HUES64 (cell line): ENCODE data around the gene GNG12.

ENCODE experiments used
- H3K27ac ChIP-seq: 2 replicates; pipeline ENCODE4 v1.7.0; 2013; ENCODE audit warnings: low read depth, low read length, inconsistent platforms
- H3K27me3 ChIP-seq: 2 replicates; pipeline ENCODE4 v1.6.1; 2013; ENCODE audit warnings: mild to moderate bottlenecking, low read length; ENCODE audit not compliant: insufficient read depth
- H3K36me3 ChIP-seq: 2 replicates; pipeline ENCODE4 v1.6.1; 2013; ENCODE audit warnings: mild to moderate bottlenecking, low read length; ENCODE audit not compliant: insufficient read depth
- H3K4me1 ChIP-seq: 2 replicates; pipeline ENCODE4 v1.6.1; 2013; ENCODE audit warnings: mild to moderate bottlenecking, low read length, moderate library complexity; ENCODE audit not compliant: insufficient read depth
- H3K4me3 ChIP-seq: 2 replicates; pipeline ENCODE4 v1.5.1; 2013; ENCODE audit warnings: mild to moderate bottlenecking, low read length, moderate library complexity
- H3K9ac ChIP-seq: 2 replicates; pipeline ENCODE4 v1.6.1; 2013; ENCODE audit warnings: mild to moderate bottlenecking, low read depth, low read length
- H3K9me3 ChIP-seq: 2 replicates; pipeline ENCODE4 v1.6.1; 2013; ENCODE audit warnings: low read depth, low read length; ENCODE audit not compliant: insufficient read depth
- WGBS: fragments of 150-250, 120-280 bp; methylation state at CpG from one replicate; pipeline ENCODE4 v1.1.7; 2013; ENCODE audit warnings: missing lambda C conversion rate; 5-methylcytosine and 5-hydroxymethylcytosine counted together

GNG12 gene

DNA sequence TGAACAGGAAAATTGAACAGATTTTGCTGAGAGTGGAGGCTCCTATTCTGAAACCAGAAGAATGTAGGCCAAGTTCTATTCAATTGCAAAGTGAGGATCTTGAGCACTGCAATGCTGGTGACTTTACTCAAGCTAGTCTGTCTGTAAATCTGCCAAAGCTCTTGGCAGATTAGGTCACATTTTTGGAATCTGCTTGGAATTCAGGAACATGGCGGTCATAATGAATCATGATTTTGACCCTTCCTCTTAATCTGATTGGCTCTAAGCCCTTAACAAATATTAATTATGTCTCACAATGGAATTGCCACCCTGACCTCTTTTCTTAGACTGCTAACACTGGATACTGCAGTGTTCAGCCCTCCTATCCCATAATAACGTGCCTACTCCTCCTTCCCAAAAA lies 7.2 kb upstream of the GNG12 start:
- no peak overlapping the region for H3K9ac ChIP-seq
- H3K4me3 ChIP-seq: no peak overlapping the region
- H3K27me3 ChIP-seq: no peaks in the 10 kb centered on the region
- 62% methylated on average over 2 of the region's 2 CpGs for WGBS
- peak overlapping the region; percentile 41 for H3K27ac ChIP-seq
- no peaks in the 10 kb centered on the region for H3K36me3 ChIP-seq
- no peaks in the 10 kb centered on the region for H3K9me3 ChIP-seq
- peaks cover 65% of the 10 kb centered on the region for H3K4me1 ChIP-seq

DNA sequence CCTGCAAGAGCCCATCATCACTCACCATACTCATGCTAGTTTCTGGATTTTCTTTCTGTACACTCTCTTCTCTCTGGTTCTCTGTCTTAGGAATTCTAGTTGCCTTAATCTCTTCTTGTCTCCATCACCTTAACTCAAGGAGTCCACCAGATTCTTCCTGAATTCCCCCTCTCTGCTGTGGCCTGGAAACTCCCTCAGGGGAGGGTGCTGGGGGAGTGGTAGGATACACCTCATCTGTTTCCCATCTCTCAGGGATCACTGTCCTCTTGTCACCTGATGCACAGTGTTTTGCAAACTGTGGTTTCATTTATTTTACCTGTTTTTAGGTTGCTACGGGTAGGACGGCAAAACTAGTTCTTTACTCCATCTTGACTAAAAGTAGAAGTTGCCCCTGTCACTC lies 6.6 kb upstream of the GNG12 start:
- H3K9ac ChIP-seq: 0 out of 2 replicates have a peak overlapping the region, but pooled peaks have one; percentile 1
- peaks cover 62% of the 10 kb centered on the region for H3K4me1 ChIP-seq
- no peaks in the 10 kb centered on the region for H3K9me3 ChIP-seq
- H3K4me3 ChIP-seq: peak overlapping the region; percentile 7; the same call in 1 of the 2 replicates
- H3K27me3 ChIP-seq: peaks cover 5% of the 10 kb centered on the region; the same call in 1 of the 2 replicates
- 94% methylated on average over 2 of the region's 2 CpGs for WGBS
- H3K27ac ChIP-seq: peak overlapping the region; percentile 31
- no peaks in the 10 kb centered on the region for H3K36me3 ChIP-seq

DNA sequence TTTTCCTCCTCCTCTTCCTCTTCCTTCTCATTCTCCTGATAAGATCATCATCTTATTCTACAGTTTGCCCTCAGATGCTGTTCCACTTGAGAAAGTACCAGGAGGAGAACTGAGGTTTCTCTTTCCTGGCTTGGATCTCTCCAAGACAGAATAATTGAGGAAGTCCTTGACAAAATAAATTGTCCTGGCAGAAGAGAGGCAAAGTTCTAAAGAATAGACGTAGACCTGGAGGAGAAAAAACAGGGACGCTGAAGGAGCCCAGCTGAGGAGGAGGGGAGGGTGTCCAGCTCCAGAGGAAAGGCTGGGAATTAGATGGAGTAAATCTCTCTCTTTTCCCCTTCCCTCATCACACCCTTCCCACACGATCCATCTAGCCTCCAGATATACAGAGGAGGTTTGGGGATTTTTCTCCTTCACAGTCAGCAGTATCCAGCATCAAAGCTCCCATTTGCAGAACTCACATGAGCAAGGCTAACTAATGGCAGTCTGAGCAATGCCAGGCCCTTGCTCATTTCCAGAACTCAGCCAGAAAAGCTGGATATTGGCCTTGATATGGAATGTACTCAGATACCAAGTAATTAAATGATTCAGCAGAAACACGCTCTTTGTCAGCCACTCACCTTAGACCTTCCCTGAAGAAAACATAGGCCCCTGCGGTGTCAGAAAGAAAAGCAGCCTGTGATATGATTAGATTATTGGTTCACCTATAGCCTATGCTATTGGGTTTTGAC lies 5.1 kb upstream of the GNG12 start:
- Histone ChIP-seq H3K27ac (peak overlapping the region; percentile 1; the same call in 1 of the 2 replicates), H3K4me1 (peaks cover 55% of the 10 kb centered on the region), H3K4me3 (no peak overlapping the region), H3K9me3 (no peaks in the 10 kb centered on the region), H3K9ac (no peak overlapping the region), H3K27me3 (peaks cover 20% of the 10 kb centered on the region), H3K36me3 (no peaks in the 10 kb centered on the region)
- 80% methylated on average over 5 of the region's 5 CpGs for WGBS

DNA sequence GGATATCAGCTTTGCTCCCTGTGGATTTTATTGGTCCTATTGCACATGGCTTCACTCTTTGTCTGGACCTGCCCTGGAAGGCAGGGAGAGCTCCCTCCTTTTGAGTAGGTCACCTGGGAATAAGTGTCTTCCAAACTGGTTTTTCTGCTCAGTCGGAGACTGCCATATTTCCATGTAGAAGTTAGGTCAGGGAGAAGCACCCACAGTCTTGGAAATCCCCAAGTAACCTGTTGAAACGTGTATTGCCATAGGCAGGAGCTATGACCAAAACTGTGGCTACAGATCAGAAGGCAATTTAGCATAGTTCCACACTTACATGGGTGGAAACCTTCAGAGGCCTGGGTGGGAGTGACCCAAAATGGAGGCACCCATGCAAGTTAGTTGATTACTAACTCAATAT lies 3.5 kb upstream of the GNG12 start:
- Histone ChIP-seq H3K36me3 (no peaks in the 10 kb centered on the region), H3K4me3 (no peak overlapping the region), H3K27ac (no peak overlapping the region), H3K27me3 (peaks cover 25% of the 10 kb centered on the region), H3K9ac (no peak overlapping the region), H3K9me3 (no peaks in the 10 kb centered on the region), H3K4me1 (peaks cover 47% of the 10 kb centered on the region)
- WGBS: 95% methylated on average over 2 of the region's 2 CpGs

DNA sequence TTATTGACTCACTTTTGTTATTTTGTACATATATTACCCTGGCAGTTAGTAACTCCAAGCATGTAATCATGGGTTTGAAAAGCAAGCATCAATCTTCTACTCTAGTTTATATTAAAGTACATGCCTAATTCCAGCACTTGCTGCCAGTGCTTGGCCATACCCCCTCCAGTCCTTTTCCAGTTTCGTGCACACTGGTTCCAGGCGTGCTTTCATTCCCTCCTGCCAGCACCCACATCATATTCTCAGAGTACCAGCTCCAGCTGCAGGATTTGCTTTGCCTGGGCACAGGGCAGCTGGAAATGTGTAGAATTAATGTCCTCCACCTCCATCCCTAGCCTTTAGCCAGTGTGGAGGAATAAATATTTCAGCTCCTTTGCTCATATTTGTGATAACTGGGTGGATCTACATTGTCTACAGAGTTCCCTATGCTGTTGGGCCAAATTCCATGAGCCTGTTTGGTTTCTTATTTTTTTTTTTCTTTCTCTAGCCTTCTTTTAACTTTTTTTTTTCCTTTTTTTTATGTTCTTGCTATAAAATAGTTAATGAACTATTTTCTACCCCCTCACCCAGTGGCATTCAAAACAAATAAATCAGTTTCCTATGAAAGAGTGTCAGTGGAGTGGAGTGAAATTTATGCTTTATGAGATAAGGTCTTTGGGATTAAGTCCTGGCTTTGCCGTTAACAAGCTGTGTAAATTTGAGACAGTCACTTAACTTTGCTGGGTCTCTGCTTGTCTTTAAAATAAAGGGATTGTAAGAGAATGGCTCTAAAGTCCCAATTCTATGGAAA lies 2.6 kb upstream of the GNG12 start:
- Histone ChIP-seq H3K9me3 (no peaks in the 10 kb centered on the region), H3K27me3 (peaks cover 34% of the 10 kb centered on the region), H3K36me3 (no peaks in the 10 kb centered on the region), H3K4me1 (peaks cover 46% of the 10 kb centered on the region), H3K27ac (no peak overlapping the region), H3K4me3 (no peak overlapping the region), H3K9ac (no peak overlapping the region)
- 73% methylated on average over 3 of the region's 3 CpGs for WGBS

DNA sequence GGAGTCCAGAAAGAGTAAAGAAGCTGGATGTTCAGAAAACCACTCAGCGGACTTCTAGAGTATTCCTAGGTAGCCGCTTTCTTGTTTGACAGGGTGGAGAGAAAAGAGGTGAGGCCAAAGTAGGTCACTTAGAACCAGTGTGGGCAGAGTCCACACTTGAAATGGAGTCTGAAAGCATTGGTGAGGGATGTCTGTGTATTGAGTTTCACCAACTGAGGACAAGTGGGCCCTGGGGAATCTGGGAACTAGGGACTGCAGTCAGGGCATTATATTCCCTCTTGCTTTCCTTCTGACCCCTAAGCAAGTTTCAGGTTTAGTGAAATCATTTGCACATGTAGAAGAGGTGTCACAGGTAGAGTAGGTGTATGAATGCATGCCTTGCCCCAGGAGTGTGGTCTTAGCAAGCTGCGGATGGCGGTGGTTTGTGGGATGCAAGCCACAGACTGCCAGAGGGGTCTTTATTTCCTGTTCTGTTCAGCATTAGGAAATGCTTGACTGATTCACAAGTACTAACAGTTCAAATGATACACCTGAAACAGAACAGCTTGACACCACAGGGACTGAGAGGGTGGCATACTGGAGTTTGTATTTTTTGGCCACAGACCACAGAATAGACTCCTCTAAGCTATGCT lies 1.1 kb upstream of the GNG12 start:
- peaks cover 37% of the 10 kb centered on the region for H3K4me1 ChIP-seq
- H3K27me3 ChIP-seq: peaks cover 42% of the 10 kb centered on the region
- no peak overlapping the region for H3K9ac ChIP-seq
- 87% methylated on average over 4 of the region's 4 CpGs for WGBS
- H3K4me3 ChIP-seq: no peak overlapping the region
- H3K27ac ChIP-seq: no peak overlapping the region
- H3K36me3 ChIP-seq: no peaks in the 10 kb centered on the region
- no peaks in the 10 kb centered on the region for H3K9me3 ChIP-seq

DNA sequence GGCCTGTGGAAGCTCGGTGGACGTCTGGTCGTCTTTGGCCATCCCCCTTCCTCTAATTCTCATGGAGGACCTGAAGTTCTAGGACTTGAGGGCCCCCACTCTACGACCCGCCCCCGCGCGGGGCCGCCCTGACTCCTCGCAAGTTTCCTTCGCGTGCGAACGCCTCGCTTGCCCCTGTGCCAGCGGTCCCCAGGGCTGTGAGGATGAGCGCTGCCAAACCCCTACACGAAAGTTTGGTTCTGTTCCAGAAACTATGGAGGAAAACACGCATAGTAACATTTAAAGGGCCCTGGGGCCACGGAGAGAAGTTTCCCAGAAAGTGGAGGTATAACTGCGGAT lies 304 bp upstream of the GNG12 start:
- no peak overlapping the region for H3K27ac ChIP-seq
- 24% methylated on average over 21 of the region's 21 CpGs for WGBS
- H3K4me3 ChIP-seq: peak overlapping the region; percentile 80
- peaks cover 42% of the 10 kb centered on the region for H3K27me3 ChIP-seq
- peaks cover 29% of the 10 kb centered on the region for H3K4me1 ChIP-seq
- H3K36me3 ChIP-seq: no peaks in the 10 kb centered on the region
- H3K9ac ChIP-seq: peak overlapping the region; percentile 19
- H3K9me3 ChIP-seq: no peaks in the 10 kb centered on the region

DNA sequence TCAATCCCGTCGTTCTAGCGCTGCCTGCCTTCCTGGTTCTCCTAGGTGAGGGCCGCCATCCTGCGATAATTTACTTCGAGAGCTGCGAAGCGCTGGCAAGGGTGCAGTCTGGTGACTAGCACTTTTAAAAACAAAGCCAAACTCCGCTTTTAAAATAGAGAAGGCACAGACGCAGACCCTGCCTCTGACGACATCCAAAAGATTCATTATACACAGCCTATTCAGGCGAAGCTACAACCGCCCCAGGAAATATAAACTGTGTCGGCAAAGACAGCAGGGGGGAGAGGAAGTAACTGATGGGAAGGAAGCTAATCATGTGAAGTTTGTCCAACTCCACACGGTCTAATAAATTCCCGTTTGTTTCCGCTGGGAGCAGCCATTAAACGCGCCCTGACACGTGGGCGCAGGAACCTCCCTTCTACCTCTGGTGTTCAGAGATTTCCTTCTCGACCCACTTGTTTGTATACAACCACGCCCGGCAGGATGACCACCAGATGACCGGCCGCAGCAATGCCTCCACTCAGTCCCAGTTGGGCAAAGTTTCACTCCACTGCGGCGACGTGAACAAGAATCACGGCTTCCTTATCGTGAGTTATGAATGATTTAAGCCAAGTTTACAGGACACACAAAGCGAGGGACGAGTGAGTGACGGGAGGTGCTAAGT lies 1.3 kb downstream of the GNG12 start:
- WGBS: under 1% methylated on average over 34 of the region's 34 CpGs
- Histone ChIP-seq H3K27ac (no peak overlapping the region), H3K4me1 (peaks cover 20% of the 10 kb centered on the region), H3K9me3 (no peaks in the 10 kb centered on the region), H3K36me3 (no peaks in the 10 kb centered on the region), H3K9ac (peak overlapping the region; percentile 69), H3K27me3 (peaks cover 42% of the 10 kb centered on the region), H3K4me3 (peak overlapping the region; percentile 80)

DNA sequence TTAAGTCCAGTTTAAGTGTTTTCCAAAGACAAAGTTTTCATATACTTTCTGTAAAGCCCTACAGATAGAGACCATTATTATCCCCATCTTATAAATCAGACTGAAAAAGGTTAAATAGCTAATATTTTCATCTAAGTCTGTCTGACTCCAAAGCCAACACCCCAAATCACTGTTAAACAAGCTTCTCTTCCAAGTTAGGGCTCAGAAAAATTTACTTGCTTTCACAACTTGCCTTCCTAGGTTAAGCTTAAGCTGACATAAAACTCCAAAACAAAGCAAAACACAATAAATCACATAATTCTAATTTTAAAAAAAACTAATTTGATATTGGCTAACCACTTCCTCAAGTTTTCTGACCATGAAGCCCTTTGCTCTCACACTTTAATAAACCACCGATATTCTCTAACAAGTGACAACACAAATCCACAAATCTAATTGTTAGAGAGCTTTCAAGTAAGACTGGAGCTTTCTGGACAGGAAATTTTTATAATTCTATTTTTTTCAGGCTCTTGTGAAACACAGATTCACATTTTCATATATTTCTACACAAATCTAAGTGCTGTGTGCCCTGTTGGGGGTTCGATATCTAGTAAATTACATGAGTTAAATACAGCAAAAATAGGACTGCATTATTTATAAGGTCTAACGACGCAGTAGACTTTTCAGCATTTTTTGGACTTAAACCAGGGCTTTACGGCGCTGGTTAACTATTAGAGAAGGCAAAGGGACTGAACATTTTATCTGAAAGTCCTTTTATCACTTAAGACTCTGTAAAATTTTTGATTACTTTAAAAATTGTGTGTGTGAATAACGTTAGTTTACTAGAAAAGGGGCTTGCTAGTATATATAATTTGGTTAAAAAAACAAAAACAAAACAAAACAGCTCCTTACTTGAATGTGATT lies 2.1 kb downstream of the GNG12 start:
- Histone ChIP-seq H3K36me3 (no peaks in the 10 kb centered on the region), H3K4me3 (peak overlapping the region; percentile 80), H3K27me3 (peaks cover 42% of the 10 kb centered on the region), H3K9ac (peak overlapping the region; percentile 69), H3K4me1 (peaks cover 14% of the 10 kb centered on the region), H3K27ac (no peak overlapping the region), H3K9me3 (no peaks in the 10 kb centered on the region)
- WGBS: 53% methylated on average over 6 of the region's 7 CpGs

DNA sequence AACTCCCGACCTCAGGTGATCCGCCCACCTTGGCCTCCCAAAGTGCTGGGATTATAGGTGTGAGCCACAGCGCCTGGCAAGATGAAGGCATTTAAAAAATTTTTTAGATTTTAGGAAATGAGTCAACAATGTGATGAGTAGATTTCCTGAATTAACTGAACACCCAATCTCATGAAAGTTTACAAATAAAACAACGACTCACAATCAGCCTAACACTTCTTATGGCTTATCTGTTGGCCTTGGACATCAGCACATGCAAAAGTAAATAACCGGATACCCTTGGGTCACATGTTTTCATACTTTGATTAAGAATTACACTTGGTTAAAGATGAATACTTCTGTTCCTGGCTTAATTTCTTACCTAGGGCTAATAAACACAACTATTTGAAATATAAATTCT lies 3.0 kb downstream of the GNG12 start:
- 80% methylated on average over 5 of the region's 5 CpGs for WGBS
- no peak overlapping the region for H3K4me3 ChIP-seq
- no peaks in the 10 kb centered on the region for H3K9me3 ChIP-seq
- H3K9ac ChIP-seq: no peak overlapping the region
- H3K27ac ChIP-seq: no peak overlapping the region
- H3K4me1 ChIP-seq: peaks cover 14% of the 10 kb centered on the region
- H3K27me3 ChIP-seq: peaks cover 41% of the 10 kb centered on the region
- no peaks in the 10 kb centered on the region for H3K36me3 ChIP-seq
